Peyer's patch (tissue), 4 donors: Measurements from ENCODE around the gene ELAPOR1. TPM values are rescaled to one million over a fixed set of nuclear protein-coding genes. Genes with fewer than 3 reads are reported as not detected.

Source experiments
- DNase-seq, 3 donors: peaks; one replicate each; pipeline ENCODE4 v3.0.0-alpha.2; 2017 to 2019
- H3K27ac ChIP-seq, 4 donors: fragments of 200-600 bp; sonication (generic); one replicate each; pipeline ENCODE4 v1.5.1; 2016 to 2019
- H3K27me3 ChIP-seq, 2 donors: fragments of 200-600 bp; sonication (generic); one replicate each; pipeline ENCODE4 v1.5.1; 2019
- H3K36me3 ChIP-seq, 3 donors: fragments of 200-600 bp; sonication (generic); one replicate each; pipeline ENCODE4 v1.5.1; 2016 to 2019
- H3K4me1 ChIP-seq, 4 donors: fragments of 200-600 bp; sonication (generic); one replicate each; pipeline ENCODE4 v1.5.1; 2016 to 2019
- H3K4me3 ChIP-seq, 4 donors: fragments of 200-600 bp; sonication (generic); 1 replicate in 3 of 4; 2 replicates in 1 of 4; pipeline ENCODE4 v1.5.1; 2016 to 2019; ENCODE audit warnings: mild to moderate bottlenecking in 1 of 4
- H3K9me3 ChIP-seq, 4 donors: fragments of 200-600 bp; sonication (generic); one replicate each; pipeline ENCODE4 v1.5.1; 2016 to 2019; ENCODE audit warnings: mild to moderate bottlenecking in 1 of 4
- CTCF ChIP-seq, 6 experiments: fragments of 450-650 bp in 4 of 6; fragments of 200-600 bp in 2 of 6; sonication (generic) in 1 of 6; IDR thresholded peaks; one replicate each; pipeline ENCODE4 v1.5.1; 2017 to 2019; ENCODE audit warnings: antibody characterized with exemption in 6 of 6, mild to moderate bottlenecking in 3 of 6, moderate library complexity in 1 of 6
- POLR2A ChIP-seq, 2 donors: fragments of 450-650 bp; IDR thresholded peaks; one replicate each; pipeline ENCODE4 v1.5.1; 2017; ENCODE audit warnings: antibody characterized with exemption in 2 of 2, mild to moderate bottlenecking in 2 of 2, moderate library complexity in 2 of 2
- total RNA-seq, 4 donors: library from RNA; depleted of rRNA; stranded (reverse); fragments of >200 nt; gene quantifications; one replicate each; pipeline ENCODE4 v1.1.0, GENCODE V29; 2016

ELAPOR1 gene
- total RNA-seq, 4 donors from 2014 or later = 57.8 to 138 (median 98.0) TPM

DNA sequence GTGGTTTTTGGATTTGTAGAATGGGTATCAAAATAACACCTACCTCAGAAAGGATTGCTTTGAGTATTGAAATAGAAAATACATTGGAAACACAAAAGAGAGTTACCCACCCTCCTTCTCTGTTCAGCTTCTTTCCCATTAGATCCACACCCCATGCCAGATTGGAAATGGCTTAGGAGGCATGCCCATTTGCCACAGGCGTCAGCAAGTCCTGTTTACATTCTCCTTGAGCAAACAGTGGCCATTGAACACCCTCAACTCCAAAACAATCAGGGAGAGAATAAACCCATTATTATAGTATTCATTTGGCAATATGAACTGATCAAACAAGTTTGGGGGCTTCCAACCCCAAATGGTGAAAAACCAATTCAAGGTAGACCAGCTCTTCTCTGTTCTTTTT is 2.4 kb downstream of the ELAPOR1 start:
- TF ChIP-seq CTCF (IDR thresholded peaks at IDR 0.05) (no peak), POLR2A (IDR thresholded peaks at IDR 0.05) (no peak)
- Histone ChIP-seq H3K27me3 (no peaks in the 10 kb centered on the region), H3K9me3 (no peaks in the 10 kb centered on the region), H3K4me1 (peaks cover 4 to 23% (median 11%) of the 10 kb centered on the region in 4 donors), H3K4me3 (peak overlapping the region in 1 of 4 donors; percentile 54), H3K36me3 (no peaks in the 10 kb centered on the region), H3K27ac (peak overlapping the region in 1 of 4 donors; percentile 26)
- DNase-seq = no peak

DNA sequence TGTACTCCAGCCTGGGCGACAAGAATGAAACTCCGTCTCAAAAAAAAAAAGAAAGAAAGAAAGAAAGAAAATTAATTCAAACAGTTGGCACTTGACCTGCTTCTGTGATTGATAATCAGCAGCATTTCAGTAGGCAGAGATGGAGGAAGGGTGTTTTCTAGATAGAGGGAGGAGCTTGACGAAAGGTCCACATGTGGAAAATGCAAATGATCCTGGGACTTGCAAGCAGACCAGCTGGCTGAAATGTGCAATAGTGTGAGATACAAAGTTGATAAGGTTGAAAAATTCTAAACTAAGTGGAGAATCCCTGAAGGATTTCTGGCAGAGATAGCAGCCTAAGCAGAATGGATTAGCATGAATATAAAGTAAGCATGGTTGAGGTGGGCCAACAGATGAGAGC is 4.2 kb downstream of the ELAPOR1 start:
- Histone ChIP-seq H3K4me3 (no peak overlapping the region), H3K36me3 (no peaks in the 10 kb centered on the region), H3K4me1 (peaks cover under 1 to 15% (median 8%) of the 10 kb centered on the region in 4 donors), H3K27me3 (no peaks in the 10 kb centered on the region), H3K9me3 (no peaks in the 10 kb centered on the region), H3K27ac (no peak overlapping the region)
- DNase-seq = no peak
- TF ChIP-seq CTCF (IDR thresholded peaks at IDR 0.05) = no peak
- TF ChIP-seq POLR2A (IDR thresholded peaks at IDR 0.05) = no peak

DNA sequence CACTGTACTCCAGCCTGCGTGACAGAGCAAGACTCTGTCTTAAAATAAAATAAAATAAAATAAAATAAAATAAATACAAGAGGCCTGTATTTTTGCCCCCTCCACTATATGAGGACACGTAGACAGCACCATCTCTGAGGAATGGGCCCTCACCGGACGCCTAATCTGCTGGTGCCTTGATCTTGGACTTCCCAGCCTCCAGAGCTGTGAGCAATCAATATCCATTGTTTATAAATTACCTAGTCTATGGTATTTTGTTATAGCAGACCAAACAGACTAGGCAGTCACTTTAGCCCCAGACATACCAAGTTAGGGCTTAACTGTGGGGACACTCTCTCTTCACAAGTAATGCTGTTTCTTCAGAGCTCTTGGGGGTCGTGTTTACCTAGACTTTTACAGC is 6.4 kb downstream of the ELAPOR1 start:
- no peaks in the 10 kb centered on the region for H3K27me3 ChIP-seq
- H3K36me3 ChIP-seq = no peaks in the 10 kb centered on the region
- no peak overlapping the region for H3K27ac ChIP-seq
- no peak for DNase-seq
- no peaks in the 10 kb centered on the region for H3K4me1 ChIP-seq
- H3K4me3 ChIP-seq = no peak overlapping the region
- TF ChIP-seq CTCF (IDR thresholded peaks at IDR 0.05) (no peak), POLR2A (IDR thresholded peaks at IDR 0.05) (no peak)
- H3K9me3 ChIP-seq = no peaks in the 10 kb centered on the region

GRCh38 chr1:109131059-109131458 is 17.1 kb downstream of the ELAPOR1 start:
- TF ChIP-seq POLR2A (IDR thresholded peaks at IDR 0.05) = no peak
- no peak for TF ChIP-seq CTCF (IDR thresholded peaks at IDR 0.05)
- no peak for DNase-seq
- no peaks in the 10 kb centered on the region for H3K27me3 ChIP-seq
- H3K27ac ChIP-seq = no peak overlapping the region
- H3K9me3 ChIP-seq = no peaks in the 10 kb centered on the region
- H3K4me1 ChIP-seq = peaks cover 0 to 12% (median 0%) of the 10 kb centered on the region in 4 donors
- no peak overlapping the region for H3K4me3 ChIP-seq
- H3K36me3 ChIP-seq = no peaks in the 10 kb centered on the region

DNA sequence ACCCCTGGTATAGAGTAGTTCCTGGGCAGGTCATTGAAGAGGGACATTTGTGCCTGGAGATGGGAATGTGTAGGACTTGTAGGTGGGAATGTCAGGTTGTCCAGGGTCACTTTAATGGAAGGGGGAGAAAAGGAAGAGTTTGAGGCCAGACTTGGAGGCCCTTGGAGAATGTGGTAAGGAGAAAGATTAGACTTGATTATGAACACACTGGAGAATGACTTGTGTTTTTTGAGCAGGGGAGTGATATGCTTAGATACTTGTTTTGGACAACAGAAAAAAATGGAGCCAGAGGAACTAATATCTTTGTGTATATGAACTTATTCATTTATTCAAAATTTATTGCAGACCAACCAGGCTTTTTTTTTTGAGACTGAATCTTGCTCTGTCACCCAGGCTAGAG is 17.9 kb downstream of the ELAPOR1 start:
- peaks cover 0 to 18% (median 3%) of the 10 kb centered on the region in 4 donors for H3K4me1 ChIP-seq
- no peaks in the 10 kb centered on the region for H3K9me3 ChIP-seq

More for the DNA sequence above, 17.9 kb downstream of the ELAPOR1 start:
- Histone ChIP-seq H3K36me3 (no peaks in the 10 kb centered on the region), H3K27ac (no peak overlapping the region), H3K27me3 (no peaks in the 10 kb centered on the region), H3K4me3 (no peak overlapping the region)
- no peak for DNase-seq
- no peak for TF ChIP-seq CTCF (IDR thresholded peaks at IDR 0.05)
- no peak for TF ChIP-seq POLR2A (IDR thresholded peaks at IDR 0.05)
